ENCODE data around the gene STK32C. TPM values are rescaled to one million over a fixed set of nuclear protein-coding genes. Genes with fewer than 3 reads are reported as not detected.
"Not testable (repeated sequence)": the region's sequence is repeated elsewhere in the genome, so short reads cannot be mapped to it uniquely, and the experiment has no call there.

STK32C gene
- total RNA-seq, 1 donor from 2014 or later, result 13.6 TPM

GRCh38 chr10:132160231-132160630, 147.5 kb downstream of the STK32C start:
- not testable (repeated sequence) for H3K4me3 Mint-ChIP-seq (ENCODE audit: unreplicated experiment); H3K36me3 ChIP-seq (ENCODE audit: insufficient read depth, low read length); FAIRE-seq; H3K27ac ChIP-seq (ENCODE audit: low read depth, low read length); H3K27ac Mint-ChIP-seq (ENCODE audit: unreplicated experiment); H4K20me1 ChIP-seq (ENCODE audit: insufficient read depth, low read length); H3K4me1 Mint-ChIP-seq (ENCODE audit: low read depth, unreplicated experiment); H3K36me3 Mint-ChIP-seq (ENCODE audit: low read depth, unreplicated experiment); H3K27me3 ChIP-seq (ENCODE audit: insufficient read depth, low read length); H3K9me3 Mint-ChIP-seq (ENCODE audit: unreplicated experiment); H3K4me3 ChIP-seq (ENCODE audit: insufficient read depth, low read depth, low read length); H3K4me1 ChIP-seq (ENCODE audit: insufficient read depth, low read length); DNase-seq (ENCODE audit: low read depth); H3K79me2 ChIP-seq (ENCODE audit: insufficient read depth, low read length); H3K9ac ChIP-seq (ENCODE audit: low read length); H3K9me3 ChIP-seq (ENCODE audit: insufficient read depth, low read depth, low read length); H2AFZ ChIP-seq (ENCODE audit: low read depth, low read length); H3K4me2 ChIP-seq (ENCODE audit: low read length)
- H3K27me3 Mint-ChIP-seq (ENCODE audit: low read depth, unreplicated experiment), result peaks cover 22% of the 10 kb centered on the region

- not testable (repeated sequence) for H3K9ac ChIP-seq (ENCODE audit: low read length); H2AFZ ChIP-seq (ENCODE audit: low read depth, low read length); H3K4me2 ChIP-seq (ENCODE audit: low read length); H4K20me1 ChIP-seq (ENCODE audit: insufficient read depth, low read length); H3K4me1 ChIP-seq (ENCODE audit: insufficient read depth, low read length); DNase-seq (ENCODE audit: low read depth); H3K27ac ChIP-seq (ENCODE audit: low read depth, low read length); H3K79me2 ChIP-seq (ENCODE audit: insufficient read depth, low read length); H3K27ac Mint-ChIP-seq (ENCODE audit: unreplicated experiment); H3K4me1 Mint-ChIP-seq (ENCODE audit: low read depth, unreplicated experiment); H3K36me3 ChIP-seq (ENCODE audit: insufficient read depth, low read length); H3K27me3 ChIP-seq (ENCODE audit: insufficient read depth, low read length); H3K36me3 Mint-ChIP-seq (ENCODE audit: low read depth, unreplicated experiment); H3K9me3 Mint-ChIP-seq (ENCODE audit: unreplicated experiment); H3K4me3 Mint-ChIP-seq (ENCODE audit: unreplicated experiment); FAIRE-seq; H3K9me3 ChIP-seq (ENCODE audit: insufficient read depth, low read depth, low read length); H3K4me3 ChIP-seq (ENCODE audit: insufficient read depth, low read depth, low read length)
- H3K27me3 Mint-ChIP-seq (ENCODE audit: low read depth, unreplicated experiment), result peaks cover 19% of the 10 kb centered on the region
Measured at GRCh38 chr10:132159302-132160230, 148.2 kb downstream of the STK32C start.

GRCh38 chr10:132158823-132159222, 148.9 kb downstream of the STK32C start:
- H3K27me3 ChIP-seq (ENCODE audit: insufficient read depth, low read length), result peaks cover 5% of the 10 kb centered on the region
- no peak overlapping the region for H3K27ac ChIP-seq (ENCODE audit: low read depth, low read length)
- H3K9me3 ChIP-seq (ENCODE audit: insufficient read depth, low read depth, low read length), result no peaks in the 10 kb centered on the region
- H3K36me3 ChIP-seq (ENCODE audit: insufficient read depth, low read length), result no peaks in the 10 kb centered on the region
- Mint-ChIP-seq H3K4me3 (ENCODE audit: unreplicated experiment) (no peak overlapping the region), H3K27me3 (ENCODE audit: low read depth, unreplicated experiment) (peaks cover 15% of the 10 kb centered on the region), H3K4me1 (ENCODE audit: low read depth, unreplicated experiment) (peaks cover 3% of the 10 kb centered on the region), H3K36me3 (ENCODE audit: low read depth, unreplicated experiment) (no peaks in the 10 kb centered on the region), H3K9me3 (ENCODE audit: unreplicated experiment) (no peaks in the 10 kb centered on the region), H3K27ac (ENCODE audit: unreplicated experiment) (no peak overlapping the region)
- FAIRE-seq (no peak), DNase-seq (ENCODE audit: low read depth) (no peak)
- H3K4me3 ChIP-seq (ENCODE audit: insufficient read depth, low read depth, low read length), result no peak overlapping the region
- no peak overlapping the region for H3K4me2 ChIP-seq (ENCODE audit: low read length)
- no peak for TF ChIP-seq EZH2 (IDR thresholded peaks at IDR 0.05; ENCODE audit: insufficient read depth, low read length)
- no peak for TF ChIP-seq CTCF (IDR thresholded peaks at IDR 0.05; ENCODE audit: insufficient read depth, low read depth, low read length)
- H4K20me1 ChIP-seq (ENCODE audit: insufficient read depth, low read length), result no peaks in the 10 kb centered on the region
- no peaks in the 10 kb centered on the region for H3K4me1 ChIP-seq (ENCODE audit: insufficient read depth, low read length)
- no peak overlapping the region for H2AFZ ChIP-seq (ENCODE audit: low read depth, low read length)
- H3K79me2 ChIP-seq (ENCODE audit: insufficient read depth, low read length), result no peaks in the 10 kb centered on the region
- H3K9ac ChIP-seq (ENCODE audit: low read length), result no peak overlapping the region
